ENCODE data around the gene TMEM201. TPM values are rescaled to one million over a fixed set of nuclear protein-coding genes. Genes with fewer than 3 reads are reported as not detected.
A peak's percentile ranks its signal among the peaks of the same experiment; 100 is the strongest.

Gene TMEM201
- total and polyA plus RNA-seq, 9 of the 15 experiments (the other 6 are each of a cell fraction or from before 2014, with no cell fraction given): 0.42 to 51.3 (median 7.4) TPM

- TF ChIP-seq, protein P1, sequence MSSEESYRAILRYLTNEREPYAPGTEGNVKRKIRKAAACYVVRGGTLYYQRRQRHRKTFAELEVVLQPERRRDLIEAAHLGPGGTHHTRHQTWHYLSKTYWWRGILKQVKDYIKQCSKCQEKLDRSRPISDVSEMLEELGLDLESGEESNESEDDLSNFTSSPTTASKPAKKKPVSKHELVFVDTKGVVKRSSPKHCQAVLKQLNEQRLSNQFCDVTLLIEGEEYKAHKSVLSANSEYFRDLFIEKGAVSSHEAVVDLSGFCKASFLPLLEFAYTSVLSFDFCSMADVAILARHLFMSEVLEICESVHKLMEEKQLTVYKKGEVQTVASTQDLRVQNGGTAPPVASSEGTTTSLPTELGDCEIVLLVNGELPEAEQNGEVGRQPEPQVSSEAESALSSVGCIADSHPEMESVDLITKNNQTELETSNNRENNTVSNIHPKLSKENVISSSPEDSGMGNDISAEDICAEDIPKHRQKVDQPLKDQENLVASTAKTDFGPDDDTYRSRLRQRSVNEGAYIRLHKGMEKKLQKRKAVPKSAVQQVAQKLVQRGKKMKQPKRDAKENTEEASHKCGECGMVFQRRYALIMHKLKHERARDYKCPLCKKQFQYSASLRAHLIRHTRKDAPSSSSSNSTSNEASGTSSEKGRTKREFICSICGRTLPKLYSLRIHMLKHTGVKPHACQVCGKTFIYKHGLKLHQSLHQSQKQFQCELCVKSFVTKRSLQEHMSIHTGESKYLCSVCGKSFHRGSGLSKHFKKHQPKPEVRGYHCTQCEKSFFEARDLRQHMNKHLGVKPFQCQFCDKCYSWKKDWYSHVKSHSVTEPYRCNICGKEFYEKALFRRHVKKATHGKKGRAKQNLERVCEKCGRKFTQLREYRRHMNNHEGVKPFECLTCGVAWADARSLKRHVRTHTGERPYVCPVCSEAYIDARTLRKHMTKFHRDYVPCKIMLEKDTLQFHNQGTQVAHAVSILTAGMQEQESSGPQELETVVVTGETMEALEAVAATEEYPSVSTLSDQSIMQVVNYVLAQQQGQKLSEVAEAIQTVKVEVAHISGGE (CRISPR knock-in tag; IDR thresholded peaks at IDR 0.05): peak in 1 of 3 experiments; percentile 70; a peak in 2 of 6 replicates
- TF ChIP-seq, protein P2, sequence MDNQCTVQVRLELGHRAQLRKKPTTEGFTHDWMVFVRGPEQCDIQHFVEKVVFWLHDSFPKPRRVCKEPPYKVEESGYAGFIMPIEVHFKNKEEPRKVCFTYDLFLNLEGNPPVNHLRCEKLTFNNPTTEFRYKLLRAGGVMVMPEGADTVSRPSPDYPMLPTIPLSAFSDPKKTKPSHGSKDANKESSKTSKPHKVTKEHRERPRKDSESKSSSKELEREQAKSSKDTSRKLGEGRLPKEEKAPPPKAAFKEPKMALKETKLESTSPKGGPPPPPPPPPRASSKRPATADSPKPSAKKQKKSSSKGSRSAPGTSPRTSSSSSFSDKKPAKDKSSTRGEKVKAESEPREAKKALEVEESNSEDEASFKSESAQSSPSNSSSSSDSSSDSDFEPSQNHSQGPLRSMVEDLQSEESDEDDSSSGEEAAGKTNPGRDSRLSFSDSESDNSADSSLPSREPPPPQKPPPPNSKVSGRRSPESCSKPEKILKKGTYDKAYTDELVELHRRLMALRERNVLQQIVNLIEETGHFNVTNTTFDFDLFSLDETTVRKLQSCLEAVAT (IDR thresholded peaks at IDR 0.05): no peak
- TF ChIP-seq SNRNP70 (optimal IDR thresholded peaks at IDR 0.05; ENCODE audit: low read depth, low read length) (no peak), ETV1 (tag; conservative IDR thresholded peaks at IDR 0.05; ENCODE audit: low read depth) (no peak), THAP12 (CRISPR knock-in tag; IDR thresholded peaks at IDR 0.05) (peak; percentile 57), KDM4B (IDR thresholded peaks at IDR 0.05; ENCODE audit: borderline replicate concordance in 2 of 2, low read depth in 1 of 2) (no peak), NELFE (IDR thresholded peaks at IDR 0.05; ENCODE audit: insufficient read depth, insufficient read length) (no peak), IRF2 (CRISPR knock-in tag; IDR thresholded peaks at IDR 0.05) (no peak)
- TF ChIP-seq, protein P3, sequence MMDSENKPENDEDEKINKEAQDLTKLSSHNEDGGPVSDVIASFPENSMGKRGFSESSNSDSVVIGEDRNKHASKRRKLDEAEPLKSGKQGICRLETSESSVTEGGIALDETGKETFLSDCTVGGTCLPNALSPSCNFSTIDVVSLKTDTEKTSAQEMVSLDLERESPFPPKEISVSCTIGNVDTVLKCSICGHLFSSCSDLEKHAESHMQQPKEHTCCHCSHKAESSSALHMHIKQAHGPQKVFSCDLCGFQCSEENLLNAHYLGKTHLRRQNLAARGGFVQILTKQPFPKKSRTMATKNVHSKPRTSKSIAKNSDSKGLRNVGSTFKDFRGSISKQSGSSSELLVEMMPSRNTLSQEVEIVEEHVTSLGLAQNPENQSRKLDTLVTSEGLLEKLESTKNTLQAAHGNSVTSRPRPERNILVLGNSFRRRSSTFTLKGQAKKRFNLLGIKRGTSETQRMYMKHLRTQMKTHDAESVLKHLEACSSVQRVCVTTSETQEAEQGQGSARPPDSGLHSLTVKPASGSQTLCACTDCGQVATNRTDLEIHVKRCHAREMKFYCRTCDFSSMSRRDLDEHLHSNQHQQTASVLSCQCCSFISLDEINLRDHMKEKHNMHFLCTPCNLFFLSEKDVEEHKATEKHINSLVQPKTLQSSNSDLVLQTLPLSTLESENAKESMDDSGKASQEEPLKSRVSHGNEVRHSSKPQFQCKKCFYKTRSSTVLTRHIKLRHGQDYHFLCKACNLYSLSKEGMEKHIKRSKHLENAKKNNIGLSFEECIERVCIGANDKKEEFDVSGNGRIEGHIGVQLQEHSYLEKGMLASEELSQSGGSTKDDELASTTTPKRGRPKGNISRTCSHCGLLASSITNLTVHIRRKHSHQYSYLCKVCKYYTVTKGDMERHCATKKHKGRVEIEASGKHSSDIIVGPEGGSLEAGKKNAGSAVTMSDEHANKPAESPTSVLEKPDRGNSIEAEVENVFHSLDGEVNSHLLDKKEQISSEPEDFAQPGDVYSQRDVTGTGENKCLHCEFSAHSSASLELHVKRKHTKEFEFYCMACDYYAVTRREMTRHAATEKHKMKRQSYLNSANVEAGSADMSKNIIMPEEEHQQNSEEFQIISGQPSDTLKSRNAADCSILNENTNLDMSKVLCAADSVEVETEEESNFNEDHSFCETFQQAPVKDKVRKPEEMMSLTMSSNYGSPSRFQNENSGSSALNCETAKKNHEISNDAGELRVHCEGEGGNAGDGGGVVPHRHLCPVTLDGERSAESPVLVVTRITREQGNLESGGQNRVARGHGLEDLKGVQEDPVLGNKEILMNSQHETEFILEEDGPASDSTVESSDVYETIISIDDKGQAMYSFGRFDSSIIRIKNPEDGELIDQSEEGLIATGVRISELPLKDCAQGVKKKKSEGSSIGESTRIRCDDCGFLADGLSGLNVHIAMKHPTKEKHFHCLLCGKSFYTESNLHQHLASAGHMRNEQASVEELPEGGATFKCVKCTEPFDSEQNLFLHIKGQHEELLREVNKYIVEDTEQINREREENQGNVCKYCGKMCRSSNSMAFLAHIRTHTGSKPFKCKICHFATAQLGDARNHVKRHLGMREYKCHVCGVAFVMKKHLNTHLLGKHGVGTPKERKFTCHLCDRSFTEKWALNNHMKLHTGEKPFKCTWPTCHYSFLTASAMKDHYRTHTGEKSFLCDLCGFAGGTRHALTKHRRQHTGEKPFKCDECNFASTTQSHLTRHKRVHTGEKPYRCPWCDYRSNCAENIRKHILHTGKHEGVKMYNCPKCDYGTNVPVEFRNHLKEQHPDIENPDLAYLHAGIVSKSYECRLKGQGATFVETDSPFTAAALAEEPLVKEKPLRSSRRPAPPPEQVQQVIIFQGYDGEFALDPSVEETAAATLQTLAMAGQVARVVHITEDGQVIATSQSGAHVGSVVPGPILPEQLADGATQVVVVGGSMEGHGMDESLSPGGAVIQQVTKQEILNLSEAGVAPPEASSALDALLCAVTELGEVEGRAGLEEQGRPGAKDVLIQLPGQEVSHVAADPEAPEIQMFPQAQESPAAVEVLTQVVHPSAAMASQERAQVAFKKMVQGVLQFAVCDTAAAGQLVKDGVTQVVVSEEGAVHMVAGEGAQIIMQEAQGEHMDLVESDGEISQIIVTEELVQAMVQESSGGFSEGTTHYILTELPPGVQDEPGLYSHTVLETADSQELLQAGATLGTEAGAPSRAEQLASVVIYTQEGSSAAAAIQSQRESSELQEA (IDR thresholded peaks at IDR 0.05; ENCODE audit: low read depth): no peak
These were observed at the start of gene TMEM201 (continued) for GRCh38 chr1:9588551-9589143.

All from K562 (cell line).